Measurements from ENCODE around the gene UGT2A1. TPM values are rescaled to one million over a fixed set of nuclear protein-coding genes. Genes with fewer than 3 reads are reported as not detected.
A peak's percentile ranks its signal among the peaks of the same experiment; 100 is the strongest.
"Not testable (repeated sequence)": the region's sequence is repeated elsewhere in the genome, so short reads cannot be mapped to it uniquely, and the experiment has no call there.

UGT2A1 gene
- total RNA-seq (0.09 TPM), polyA plus RNA-seq (0.21 TPM)
- long read RNA-seq, donor 1 = 0 reads
- long read RNA-seq, donor 2 = 0 reads
- long read RNA-seq, donor 3 = 0 reads
- long read RNA-seq, donor 4 = 0 reads
- long read RNA-seq, donor 5 = 0 reads
- long read RNA-seq, donor 6 = 0 reads
- long read RNA-seq, donor 7 = 0 reads
- long read RNA-seq, donor 8 = 0 reads
- long read RNA-seq, donor 9 = 0 reads
- long read RNA-seq, donor 10 = 0 reads

DNA sequence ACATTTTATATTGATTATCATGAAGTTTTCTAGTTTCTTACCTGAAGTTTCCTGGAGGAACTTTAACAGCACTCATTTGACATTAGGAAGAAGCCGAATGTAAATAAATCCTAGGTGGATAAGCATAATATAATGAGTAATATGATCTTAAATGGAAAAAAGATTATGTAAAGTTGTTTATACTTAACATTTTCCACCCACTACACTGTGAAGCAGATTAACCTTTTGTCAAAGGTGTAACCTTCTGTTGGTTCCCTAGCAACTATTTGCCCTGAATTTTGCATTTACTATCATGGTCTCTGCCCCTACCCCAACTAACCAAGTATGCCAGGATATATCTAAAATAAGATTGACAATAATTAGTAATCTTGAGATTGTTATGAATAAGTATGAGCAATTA is at the start of gene UGT2A1:
TSS of gene UGT2A1 (minus strand) at position 101 of the 400 bp plus-strand sequence. CDS start 5,603 bp downstream, outside the sequence.
- Histone ChIP-seq H3K27ac (ENCODE audit: low read depth in 1 of 2, low read length in 1 of 2) (no peak within 1 kb of the TSS), H3K4me3 (ENCODE audit: low read length in 2 of 2) (no peak within 1 kb of the TSS), H3K27me3 (ENCODE audit: control insufficient read depth in 2 of 2, insufficient read depth in 1 of 2, low read length in 1 of 2) (no peaks in the 10 kb centered on the region), H3K36me3 (ENCODE audit: control insufficient read depth in 2 of 2, insufficient read depth in 2 of 2, low read length in 1 of 2) (no peaks in the 10 kb centered on the region), H3K4me1 (ENCODE audit: control insufficient read depth in 2 of 2, insufficient read depth in 2 of 2, low read length in 2 of 2) (no peaks in the 10 kb centered on the region), H3K9me3 (ENCODE audit: control insufficient read depth in 2 of 2, insufficient read depth in 1 of 2, low read length in 1 of 2) (peaks cover 0 to under 1% of the 10 kb centered on the region in 2 donors)
- DNase-seq (ENCODE audit: low read depth in 6 of 9, low spot score in 9 of 9) = no peak
- WGBS = 91% methylated on average over 1 of the region's 1 CpG

DNA sequence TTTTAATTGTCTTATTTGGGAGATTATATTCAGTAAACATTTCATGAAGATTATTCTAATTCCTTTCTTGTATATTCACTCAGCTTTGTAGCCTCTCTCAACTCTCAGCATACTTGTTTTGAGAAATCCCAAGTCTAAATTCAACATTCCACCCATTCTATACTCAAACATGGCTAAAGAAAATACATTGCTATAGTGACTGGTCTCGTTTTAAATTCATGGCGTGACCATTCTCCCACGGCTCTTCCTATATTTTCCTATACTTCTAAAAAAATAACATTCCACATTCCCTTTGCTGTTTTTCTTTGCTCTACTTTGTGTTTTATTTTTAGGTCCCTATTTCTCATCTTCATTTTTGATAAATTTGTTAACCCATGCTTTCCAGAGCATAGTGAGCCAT is 49.2 kb upstream of the UGT2A1 start:
- Histone ChIP-seq H3K9me3 (ENCODE audit: control insufficient read depth in 2 of 2, insufficient read depth in 1 of 2, low read length in 1 of 2) (no peaks in the 10 kb centered on the region), H3K4me3 (ENCODE audit: low read length in 2 of 2) (no peak overlapping the region), H3K27ac (ENCODE audit: low read depth in 1 of 2, low read length in 1 of 2) (no peak overlapping the region), H3K27me3 (ENCODE audit: control insufficient read depth in 2 of 2, insufficient read depth in 1 of 2, low read length in 1 of 2) (no peaks in the 10 kb centered on the region), H3K4me1 (ENCODE audit: control insufficient read depth in 2 of 2, insufficient read depth in 2 of 2, low read length in 2 of 2) (no peaks in the 10 kb centered on the region), H3K36me3 (ENCODE audit: control insufficient read depth in 2 of 2, insufficient read depth in 2 of 2, low read length in 1 of 2) (no peaks in the 10 kb centered on the region)
- DNase-seq (ENCODE audit: low read depth in 6 of 9, low spot score in 9 of 9) = no peak
- WGBS = 97% methylated on average over 3 of the region's 3 CpGs

DNA sequence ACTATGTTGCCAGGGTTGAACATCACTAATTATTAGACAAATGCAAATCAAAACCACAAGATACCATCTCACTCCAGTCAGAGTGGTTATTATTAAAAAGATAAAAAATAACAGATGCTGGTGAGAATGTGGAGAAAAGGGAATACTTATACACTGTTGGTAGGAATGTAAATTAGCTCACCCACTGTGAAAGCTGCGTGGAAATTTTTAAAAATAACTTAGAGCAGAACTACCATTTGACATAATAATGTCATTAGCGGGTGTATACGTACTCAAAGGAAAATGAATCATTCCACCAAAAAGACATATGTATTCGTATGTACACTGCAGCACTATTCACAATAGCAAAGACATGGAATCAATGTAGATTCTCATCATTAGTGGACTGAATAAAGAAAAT is 48.6 kb upstream of the UGT2A1 start:
- DNase-seq (ENCODE audit: low read depth in 6 of 9, low spot score in 9 of 9) = no peak
- Histone ChIP-seq H3K9me3 (ENCODE audit: control insufficient read depth in 2 of 2, insufficient read depth in 1 of 2, low read length in 1 of 2) (no peaks in the 10 kb centered on the region), H3K4me3 (ENCODE audit: low read length in 2 of 2) (no peak overlapping the region), H3K36me3 (ENCODE audit: control insufficient read depth in 2 of 2, insufficient read depth in 2 of 2, low read length in 1 of 2) (no peaks in the 10 kb centered on the region), H3K27ac (ENCODE audit: low read depth in 1 of 2, low read length in 1 of 2) (no peak overlapping the region), H3K27me3 (ENCODE audit: control insufficient read depth in 2 of 2, insufficient read depth in 1 of 2, low read length in 1 of 2) (no peaks in the 10 kb centered on the region), H3K4me1 (ENCODE audit: control insufficient read depth in 2 of 2, insufficient read depth in 2 of 2, low read length in 2 of 2) (no peaks in the 10 kb centered on the region)
- WGBS = 97% methylated on average over 4 of the region's 4 CpGs

DNA sequence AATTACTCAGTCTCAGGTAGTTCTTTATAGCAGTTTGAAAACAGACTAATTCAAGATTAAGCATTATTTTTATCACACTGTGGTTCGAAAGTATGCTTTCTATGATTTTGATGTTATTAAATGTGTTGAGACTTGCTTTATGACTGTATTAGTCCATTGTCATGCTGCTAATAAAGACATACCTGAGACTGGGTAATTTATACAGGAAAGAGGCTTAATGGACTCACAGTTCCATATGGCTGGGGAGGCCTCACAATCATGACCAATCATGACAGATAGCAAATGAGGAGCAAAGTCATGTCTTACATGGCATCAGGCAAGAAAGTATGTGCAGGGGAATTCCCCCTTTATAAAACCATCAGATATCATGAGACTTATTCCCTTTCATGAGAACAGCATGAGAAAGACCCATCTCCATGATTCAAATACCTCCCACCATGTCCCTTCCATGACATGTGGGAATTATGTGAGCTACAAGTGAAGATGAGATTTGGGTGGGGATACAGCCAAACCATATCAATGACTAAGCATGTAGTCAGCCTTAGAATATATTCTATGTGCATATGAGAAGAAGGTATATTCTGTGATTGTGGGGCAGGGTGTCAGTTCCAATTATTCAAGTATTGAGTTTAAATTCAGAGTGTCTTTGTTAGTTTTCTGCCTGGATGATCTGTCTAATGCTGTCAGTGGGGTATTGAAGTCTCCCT is 44.6 kb upstream of the UGT2A1 start:
- Histone ChIP-seq H3K27ac (ENCODE audit: low read depth in 1 of 2, low read length in 1 of 2) (no peak overlapping the region), H3K4me3 (ENCODE audit: low read length in 2 of 2) (no peak overlapping the region), H3K36me3 (ENCODE audit: control insufficient read depth in 2 of 2, insufficient read depth in 2 of 2, low read length in 1 of 2) (no peaks in the 10 kb centered on the region), H3K27me3 (ENCODE audit: control insufficient read depth in 2 of 2, insufficient read depth in 1 of 2, low read length in 1 of 2) (no peaks in the 10 kb centered on the region), H3K4me1 (ENCODE audit: control insufficient read depth in 2 of 2, insufficient read depth in 2 of 2, low read length in 2 of 2) (no peaks in the 10 kb centered on the region), H3K9me3 (ENCODE audit: control insufficient read depth in 2 of 2, insufficient read depth in 1 of 2, low read length in 1 of 2) (no peaks in the 10 kb centered on the region)
- 99% methylated on average over 1 of the region's 1 CpG for WGBS
- DNase-seq (ENCODE audit: low read depth in 6 of 9, low spot score in 9 of 9) = no peak

DNA sequence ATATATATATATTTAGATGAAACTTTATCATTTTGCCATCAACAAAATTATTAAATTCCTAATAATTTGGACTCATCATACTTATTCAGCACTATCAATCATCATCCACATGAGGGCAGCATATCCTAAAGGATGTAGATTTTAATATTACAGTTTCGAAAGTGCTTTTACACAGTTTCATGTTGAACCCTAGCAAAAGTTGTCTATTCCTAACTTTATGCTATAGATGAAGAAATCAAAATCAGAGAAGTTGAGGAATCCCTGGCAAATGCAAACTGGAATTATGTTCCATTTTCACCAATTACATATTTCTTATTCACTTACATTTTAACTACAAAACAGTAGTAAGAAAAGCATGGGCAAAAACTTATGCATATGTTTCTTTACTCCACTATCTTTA is 36.6 kb upstream of the UGT2A1 start:
- Histone ChIP-seq H3K27ac (ENCODE audit: low read depth in 1 of 2, low read length in 1 of 2) (no peak overlapping the region), H3K27me3 (ENCODE audit: control insufficient read depth in 2 of 2, insufficient read depth in 1 of 2, low read length in 1 of 2) (no peaks in the 10 kb centered on the region), H3K36me3 (ENCODE audit: control insufficient read depth in 2 of 2, insufficient read depth in 2 of 2, low read length in 1 of 2) (no peaks in the 10 kb centered on the region), H3K9me3 (ENCODE audit: control insufficient read depth in 2 of 2, insufficient read depth in 1 of 2, low read length in 1 of 2) (no peaks in the 10 kb centered on the region), H3K4me3 (ENCODE audit: low read length in 2 of 2) (no peak overlapping the region), H3K4me1 (ENCODE audit: control insufficient read depth in 2 of 2, insufficient read depth in 2 of 2, low read length in 2 of 2) (no peaks in the 10 kb centered on the region)
- 5% methylated on average over 1 of the region's 1 CpG for WGBS
- peak in 3 of 9 donors; percentile 6 to 35 (median 10) for DNase-seq (ENCODE audit: low read depth in 6 of 9, low spot score in 9 of 9)

DNA sequence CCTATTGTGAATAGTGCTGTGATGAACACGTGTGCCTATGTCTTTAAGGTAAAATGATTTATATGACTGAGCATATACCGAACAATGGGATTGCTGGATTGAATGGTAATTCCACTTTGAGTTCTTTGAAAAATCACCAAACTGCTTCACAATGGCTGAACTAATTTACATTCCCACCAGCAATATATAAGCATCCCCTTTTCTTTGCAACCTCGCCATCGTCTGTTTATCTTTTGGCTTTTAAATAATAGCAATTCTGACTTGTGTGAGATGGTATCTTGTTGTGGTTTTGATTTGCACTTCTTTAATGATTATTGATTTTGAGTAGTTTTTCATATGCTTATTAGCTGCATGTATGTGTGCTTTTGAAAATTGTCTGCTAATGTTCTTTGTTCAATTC is 31.8 kb upstream of the UGT2A1 start:
- no peaks in the 10 kb centered on the region for H3K9me3 ChIP-seq (ENCODE audit: control insufficient read depth in 2 of 2, insufficient read depth in 1 of 2, low read length in 1 of 2)
- 69% methylated on average over 4 of the region's 4 CpGs for WGBS
- H3K4me1 ChIP-seq (ENCODE audit: control insufficient read depth in 2 of 2, insufficient read depth in 2 of 2, low read length in 2 of 2) = no peaks in the 10 kb centered on the region
- H3K27ac ChIP-seq (ENCODE audit: low read depth in 1 of 2, low read length in 1 of 2) = no peak overlapping the region
- no peaks in the 10 kb centered on the region for H3K36me3 ChIP-seq (ENCODE audit: control insufficient read depth in 2 of 2, insufficient read depth in 2 of 2, low read length in 1 of 2)
- no peak overlapping the region for H3K4me3 ChIP-seq (ENCODE audit: low read length in 2 of 2)
- DNase-seq (ENCODE audit: low read depth in 6 of 9, low spot score in 9 of 9) = no peak
- H3K27me3 ChIP-seq (ENCODE audit: control insufficient read depth in 2 of 2, insufficient read depth in 1 of 2, low read length in 1 of 2) = no peaks in the 10 kb centered on the region

GRCh38 chr4:69668680-69669079 is 15.6 kb upstream of the UGT2A1 start:
- Histone ChIP-seq H3K27me3 (ENCODE audit: control insufficient read depth in 2 of 2, insufficient read depth in 1 of 2, low read length in 1 of 2) (no peaks in the 10 kb centered on the region), H3K27ac (ENCODE audit: low read depth in 1 of 2, low read length in 1 of 2) (no peak overlapping the region), H3K9me3 (ENCODE audit: control insufficient read depth in 2 of 2, insufficient read depth in 1 of 2, low read length in 1 of 2) (no peaks in the 10 kb centered on the region), H3K4me3 (ENCODE audit: low read length in 2 of 2) (no peak overlapping the region), H3K36me3 (ENCODE audit: control insufficient read depth in 2 of 2, insufficient read depth in 2 of 2, low read length in 1 of 2) (no peaks in the 10 kb centered on the region), H3K4me1 (ENCODE audit: control insufficient read depth in 2 of 2, insufficient read depth in 2 of 2, low read length in 2 of 2) (no peaks in the 10 kb centered on the region)
- no peak for DNase-seq (ENCODE audit: low read depth in 6 of 9, low spot score in 9 of 9)

DNA sequence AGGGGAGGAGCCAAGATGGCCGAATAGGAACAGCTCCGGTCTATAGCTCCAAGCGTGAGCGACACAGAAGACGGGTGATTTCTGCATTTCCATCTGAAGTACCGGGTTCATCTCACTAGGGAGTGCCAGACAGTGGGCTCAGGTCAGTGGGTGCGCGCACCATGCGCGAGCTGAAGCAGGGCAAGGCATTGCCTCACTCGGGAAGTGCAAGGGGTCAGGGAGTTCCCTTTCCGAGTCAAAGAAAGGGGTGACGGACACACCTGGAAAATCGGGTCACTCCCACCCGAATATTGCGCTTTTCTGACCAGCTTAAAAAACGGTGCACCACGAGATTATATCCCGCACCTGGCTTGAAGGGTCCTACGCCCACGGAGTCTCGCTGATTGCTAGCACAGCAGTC is 11.0 kb upstream of the UGT2A1 start:
- H3K27me3 ChIP-seq (ENCODE audit: control insufficient read depth in 2 of 2, insufficient read depth in 1 of 2, low read length in 1 of 2); H3K9me3 ChIP-seq (ENCODE audit: control insufficient read depth in 2 of 2, insufficient read depth in 1 of 2, low read length in 1 of 2); H3K27ac ChIP-seq (ENCODE audit: low read depth in 1 of 2, low read length in 1 of 2); DNase-seq (ENCODE audit: low read depth in 6 of 9, low spot score in 9 of 9); H3K4me3 ChIP-seq (ENCODE audit: low read length in 2 of 2); H3K36me3 ChIP-seq (ENCODE audit: control insufficient read depth in 2 of 2, insufficient read depth in 2 of 2, low read length in 1 of 2); H3K4me1 ChIP-seq (ENCODE audit: control insufficient read depth in 2 of 2, insufficient read depth in 2 of 2, low read length in 2 of 2): not testable (repeated sequence)
- WGBS = 88% methylated on average over 22 of the region's 22 CpGs

GRCh38 chr4:69661130-69661803 is 8.2 kb upstream of the UGT2A1 start:
- not testable (repeated sequence) for H3K4me1 ChIP-seq (ENCODE audit: control insufficient read depth in 2 of 2, insufficient read depth in 2 of 2, low read length in 2 of 2); H3K36me3 ChIP-seq (ENCODE audit: control insufficient read depth in 2 of 2, insufficient read depth in 2 of 2, low read length in 1 of 2); H3K4me3 ChIP-seq (ENCODE audit: low read length in 2 of 2); H3K27me3 ChIP-seq (ENCODE audit: control insufficient read depth in 2 of 2, insufficient read depth in 1 of 2, low read length in 1 of 2); DNase-seq (ENCODE audit: low read depth in 6 of 9, low spot score in 9 of 9); H3K9me3 ChIP-seq (ENCODE audit: control insufficient read depth in 2 of 2, insufficient read depth in 1 of 2, low read length in 1 of 2); H3K27ac ChIP-seq (ENCODE audit: low read depth in 1 of 2, low read length in 1 of 2)
- WGBS = 85% methylated on average over 4 of the region's 4 CpGs

All from thymus (tissue), 14 donors.